Transverse colon (tissue), 4 donors: Measurements from ENCODE around the gene RPL23. TPM values are rescaled to one million over a fixed set of nuclear protein-coding genes. Genes with fewer than 3 reads are reported as not detected.

ENCODE experiments used
- DNase-seq: peaks from one replicate; pipeline ENCODE4 v3.0.0-alpha.2; 2019
- H3K27ac ChIP-seq, 4 donors: fragments of 200-600 bp; sonication (generic); 2 replicates each; pipeline ENCODE4 v1.5.1; 2016 to 2018; ENCODE audit warnings: inconsistent platforms in 4 of 4
- H3K27me3 ChIP-seq: fragments of 200-600 bp; sonication (generic); 2 replicates; pipeline ENCODE4 v1.5.1; 2017; ENCODE audit warnings: inconsistent platforms
- H3K36me3 ChIP-seq, 4 donors: fragments of 200-600 bp; sonication (generic); 2 replicates each; pipeline ENCODE4 v1.5.1; 2017 to 2019; ENCODE audit warnings: inconsistent platforms in 4 of 4
- H3K4me1 ChIP-seq, 4 donors: fragments of 200-600 bp; sonication (generic); 2 replicates each; pipeline ENCODE4 v1.5.1; 2017 to 2020; ENCODE audit warnings: inconsistent platforms in 4 of 4
- H3K4me3 ChIP-seq, 4 donors: fragments of 200-600 bp; sonication (generic); 1 replicate in 1 of 4; 2 replicates in 3 of 4; pipeline versions ENCODE4 v1.5.1 to v1.6.1; 2017 to 2019; ENCODE audit warnings: inconsistent platforms in 4 of 4
- H3K9me3 ChIP-seq, 2 donors: fragments of 200-600 bp; sonication (generic); 2 replicates each; pipeline ENCODE4 v1.5.1; 2017 to 2019; ENCODE audit warnings: inconsistent platforms in 2 of 2
- CTCF ChIP-seq, 5 experiments: fragments of 200-600 bp in 3 of 5; fragments of 450-650 bp in 2 of 5; sonication (generic) in 3 of 5; IDR thresholded peaks; 1 replicate in 2 of 5; 2 replicates in 3 of 5; pipeline ENCODE4 v1.5.1; 2016 to 2017; ENCODE audit warnings: antibody characterized with exemption in 5 of 5, inconsistent platforms in 3 of 5, mild to moderate bottlenecking in 2 of 5, moderate library complexity in 1 of 5
- EP300 ChIP-seq: sonication (generic); formaldehyde crosslinking; IDR thresholded peaks from one replicate; pipeline ENCODE4 v1.6.1; 2017; ENCODE audit warnings: antibody characterized with exemption, low read depth
- POLR2A ChIP-seq: fragments of 450-650 bp; IDR thresholded peaks from one replicate; pipeline ENCODE4 v1.6.1; 2016; ENCODE audit warnings: antibody characterized with exemption, mild to moderate bottlenecking, moderate library complexity
- POLR2AphosphoS5 ChIP-seq, 3 donors: sonication (generic); formaldehyde crosslinking; IDR thresholded peaks; one replicate each; pipeline ENCODE4 v1.6.1; 2016; ENCODE audit warnings: antibody characterized with exemption in 3 of 3
- WGBS, 2 donors: methylation state at CpG; one replicate each; pipeline ENCODE4 v1.1.5; 2018; ENCODE audit warnings: low coverage in 1 of 2; 5-methylcytosine and 5-hydroxymethylcytosine counted together
- in situ Hi-C, 4 donors: fragments of 200-750 bp; cut with MboI; loops; one replicate each; pipeline versions ENCODE4 v1.15.0 to v1.15.1; 2017; ENCODE audit warnings: low sequenced_read_pairs in 3 of 4, low pct_ligation_motif_present in 1 of 4, low pct_unique_long_range_greater_than_20kb in 1 of 4
- intact Hi-C: fragments of 100-400 bp; cut with DNase I; formaldehyde crosslinking; loops from one replicate; pipeline ENCODE4 v1.15.1; 2023; ENCODE audit warnings: low total_unique reads
- total RNA-seq, 4 donors: library from RNA; depleted of rRNA; stranded (reverse); fragments of >200 nt; gene quantifications; one replicate each; pipeline ENCODE4 v1.1.0, GENCODE V29; 2016

The RPL23 gene
- total RNA-seq, 4 donors from 2014 or later: 386 to 1,109 (median 710) TPM

DNA sequence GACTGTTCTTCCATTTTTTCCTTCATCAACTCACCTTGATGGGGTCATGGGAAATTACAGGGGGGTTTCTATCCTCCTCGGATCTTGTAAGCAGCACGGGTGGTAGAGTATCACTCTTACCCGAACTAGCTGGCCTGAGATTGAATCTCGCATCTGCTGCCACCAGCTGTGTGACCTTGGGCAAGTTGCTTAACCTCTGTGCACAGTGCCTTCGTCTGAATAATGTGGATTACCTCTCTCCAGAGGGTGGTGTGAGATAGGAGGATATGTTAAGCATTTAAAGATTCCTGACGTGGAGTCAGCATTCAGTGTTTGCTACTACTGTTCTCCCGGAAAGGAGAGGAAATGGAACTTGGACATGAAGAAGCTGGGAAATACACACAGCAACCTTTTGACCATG lies 40.8 kb upstream of the RPL23 start:
- Histone ChIP-seq H3K9me3 (no peaks in the 10 kb centered on the region), H3K36me3 (peaks cover 0 to 26% (median 7%) of the 10 kb centered on the region in 4 donors), H3K4me1 (peaks cover 35 to 78% (median 49%) of the 10 kb centered on the region in 4 donors), H3K27ac (peak overlapping the region; percentile 40 to 59 (median 58)), H3K4me3 (no peak overlapping the region), H3K27me3 (no peaks in the 10 kb centered on the region)
- TF ChIP-seq EP300: no peak
- TF ChIP-seq POLR2AphosphoS5 (IDR thresholded peaks at IDR 0.05): no peak
- no peak for TF ChIP-seq POLR2A
- no peak for TF ChIP-seq CTCF (IDR thresholded peaks at IDR 0.05)
- intact Hi-C loops (no loop called here), in situ Hi-C loops (no loop called here)
- 50 to 64% methylated on average over 2 to 7 of the region's 7 CpGs for WGBS, 2 donors
- DNase-seq: no peak

DNA sequence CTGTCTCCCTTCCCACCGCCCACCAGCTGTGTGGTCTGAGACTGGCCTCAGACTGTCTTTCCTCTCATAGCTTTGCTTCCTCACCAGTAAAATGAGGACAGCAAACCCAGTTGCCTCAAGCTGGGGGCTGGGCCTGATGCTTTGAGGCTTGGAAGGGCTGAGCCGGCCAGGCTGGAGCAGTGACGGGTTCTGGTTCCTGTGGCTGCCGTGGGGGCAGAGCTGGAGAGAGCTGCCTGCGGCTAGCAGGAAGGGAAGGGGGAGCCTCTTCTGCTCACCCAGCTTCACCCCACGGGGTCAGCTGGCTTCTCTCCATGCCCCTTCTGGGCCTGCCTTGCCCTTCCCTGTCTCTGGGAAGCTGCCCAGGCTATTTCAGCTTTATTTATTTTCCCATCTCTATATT lies 40.1 kb upstream of the RPL23 start:
- TF ChIP-seq CTCF (IDR thresholded peaks at IDR 0.05): no peak
- no peak for TF ChIP-seq EP300
- TF ChIP-seq POLR2A: no peak
- TF ChIP-seq POLR2AphosphoS5 (IDR thresholded peaks at IDR 0.05): no peak
- peaks cover 29 to 73% (median 43%) of the 10 kb centered on the region in 4 donors for H3K4me1 ChIP-seq
- H3K36me3 ChIP-seq: peaks cover 0 to 21% (median 7%) of the 10 kb centered on the region in 4 donors
- WGBS, 2 donors: 60 to 67% methylated on average over 1 to 6 of the region's 6 CpGs
- no peaks in the 10 kb centered on the region for H3K27me3 ChIP-seq
- no peaks in the 10 kb centered on the region for H3K9me3 ChIP-seq
- intact Hi-C loops: no loop called here
- H3K27ac ChIP-seq: peak overlapping the region; percentile 40 to 59 (median 58)
- peak; percentile 43 for DNase-seq
- in situ Hi-C loops: no loop called here
- no peak overlapping the region for H3K4me3 ChIP-seq

DNA sequence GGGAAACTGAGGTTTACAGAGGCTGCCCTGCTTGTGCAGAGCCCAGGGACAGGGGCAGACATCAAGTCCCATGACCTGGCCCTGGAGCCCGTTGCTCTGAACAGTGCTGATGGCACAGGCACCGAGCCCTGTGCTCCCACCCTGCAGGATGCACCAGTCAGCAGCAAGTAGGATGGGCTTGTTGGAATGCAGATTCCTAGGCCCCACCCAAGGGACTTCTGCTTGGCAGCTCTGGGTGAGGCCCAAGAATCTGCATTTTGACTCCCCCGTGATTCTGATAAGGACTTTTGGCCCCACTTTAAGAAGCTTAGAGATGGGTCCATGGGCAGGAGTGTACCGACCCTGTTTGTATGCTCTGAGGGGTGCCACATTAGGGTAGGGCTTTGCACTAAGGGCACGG lies 39.6 kb upstream of the RPL23 start:
- intact Hi-C loops: no loop called here
- H3K4me1 ChIP-seq: peaks cover 25 to 73% (median 38%) of the 10 kb centered on the region in 4 donors
- in situ Hi-C loops: no loop called here

DNA sequence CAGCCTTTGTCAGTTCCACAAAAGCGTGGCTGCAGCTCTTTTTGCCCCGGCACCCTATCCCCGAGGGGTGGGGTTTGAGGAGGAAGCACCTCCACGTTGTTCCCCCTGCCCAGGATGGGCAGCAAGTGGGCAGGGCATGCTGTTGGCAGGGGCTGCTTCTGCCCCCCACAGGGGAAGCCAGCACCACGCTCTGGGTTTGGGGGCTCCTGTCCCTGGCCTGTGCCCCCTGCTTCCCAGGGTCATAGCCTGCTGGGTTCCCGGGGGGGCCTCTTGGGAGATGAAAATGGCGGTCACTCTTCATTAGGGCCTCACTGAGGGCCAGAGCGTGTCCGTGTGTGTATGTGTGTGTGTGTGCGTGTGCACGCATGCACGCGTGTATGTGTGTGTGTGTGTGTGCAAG lies 39.1 kb upstream of the RPL23 start:
- TF ChIP-seq EP300 (no peak), CTCF (IDR thresholded peaks at IDR 0.05) (no peak)
- intact Hi-C loops (no loop called here), in situ Hi-C loops (no loop called here)
- H3K4me3 ChIP-seq: no peak overlapping the region
- 88% methylated on average over 13 of the region's 13 CpGs; no CpG with 5 or more reads in 1 of the 2 donors for WGBS, 2 donors
- H3K9me3 ChIP-seq: no peaks in the 10 kb centered on the region
- peaks cover 0 to 20% (median 7%) of the 10 kb centered on the region in 4 donors for H3K36me3 ChIP-seq
- H3K27me3 ChIP-seq: no peaks in the 10 kb centered on the region
- H3K4me1 ChIP-seq: peaks cover 20 to 73% (median 34%) of the 10 kb centered on the region in 4 donors
- H3K27ac ChIP-seq: no peak overlapping the region
- DNase-seq: no peak

More for the DNA sequence above, 39.6 kb upstream of the RPL23 start:
- no peaks in the 10 kb centered on the region for H3K9me3 ChIP-seq
- TF ChIP-seq POLR2A (no peak), CTCF (IDR thresholded peaks at IDR 0.05) (no peak), EP300 (no peak), POLR2AphosphoS5 (IDR thresholded peaks at IDR 0.05) (no peak)
- H3K27ac ChIP-seq: peak overlapping the region; percentile 40 to 59 (median 58)
- no peak for DNase-seq
- peaks cover 0 to 20% (median 7%) of the 10 kb centered on the region in 4 donors for H3K36me3 ChIP-seq
- H3K27me3 ChIP-seq: no peaks in the 10 kb centered on the region
- H3K4me3 ChIP-seq: no peak overlapping the region
- 69% methylated on average over 5 of the region's 5 CpGs; no CpG with 5 or more reads in 1 of the 2 donors for WGBS, 2 donors
